NB4 (cell line): ENCODE measurements around the gene CXCR1.

Experiments used
- MYC ChIP-seq: IDR thresholded peaks from 2 replicates; pipeline ENCODE4 v1.6.1; 2011; ENCODE audit warnings: low read depth, low read length
- POLR2A ChIP-seq: IDR thresholded peaks from 2 replicates; pipeline ENCODE4 v1.6.1; 2011; ENCODE audit warnings: mild to moderate bottlenecking; ENCODE audit not compliant: insufficient read length; ENCODE audit errors: extremely low read depth
- TF ChIP-seq, protein P1 (sequence below): IDR thresholded peaks from one replicate; pipeline ENCODE4 v1.5.1; 2012; ENCODE audit warnings: low read depth, low read length
- TF ChIP-seq, protein P2 (sequence below): IDR thresholded peaks from 2 replicates; pipeline ENCODE4 v1.6.1; 2011; ENCODE audit warnings: low read depth, low read length

DNA sequence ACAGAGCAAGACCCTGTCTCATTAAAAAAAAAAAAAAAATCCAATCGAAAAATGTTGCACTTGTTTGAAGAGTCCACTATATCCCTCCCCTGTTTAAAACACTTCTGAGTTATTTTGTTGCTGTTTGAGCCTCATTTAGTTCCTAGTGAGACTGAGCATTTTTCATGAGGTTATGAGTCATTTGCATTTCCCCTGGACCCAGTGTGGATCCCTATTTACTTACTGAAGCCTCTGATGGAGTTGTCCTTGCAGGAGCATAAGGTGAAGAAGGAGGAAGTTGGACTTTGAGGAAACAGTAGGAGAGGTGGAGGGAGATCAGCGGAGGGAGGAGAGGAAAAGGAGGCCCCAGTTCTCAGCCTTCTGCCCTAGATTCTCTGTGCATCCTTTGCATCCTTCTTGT is 5.1 kb downstream of the CXCR1 start:
- TF ChIP-seq, protein P1, sequence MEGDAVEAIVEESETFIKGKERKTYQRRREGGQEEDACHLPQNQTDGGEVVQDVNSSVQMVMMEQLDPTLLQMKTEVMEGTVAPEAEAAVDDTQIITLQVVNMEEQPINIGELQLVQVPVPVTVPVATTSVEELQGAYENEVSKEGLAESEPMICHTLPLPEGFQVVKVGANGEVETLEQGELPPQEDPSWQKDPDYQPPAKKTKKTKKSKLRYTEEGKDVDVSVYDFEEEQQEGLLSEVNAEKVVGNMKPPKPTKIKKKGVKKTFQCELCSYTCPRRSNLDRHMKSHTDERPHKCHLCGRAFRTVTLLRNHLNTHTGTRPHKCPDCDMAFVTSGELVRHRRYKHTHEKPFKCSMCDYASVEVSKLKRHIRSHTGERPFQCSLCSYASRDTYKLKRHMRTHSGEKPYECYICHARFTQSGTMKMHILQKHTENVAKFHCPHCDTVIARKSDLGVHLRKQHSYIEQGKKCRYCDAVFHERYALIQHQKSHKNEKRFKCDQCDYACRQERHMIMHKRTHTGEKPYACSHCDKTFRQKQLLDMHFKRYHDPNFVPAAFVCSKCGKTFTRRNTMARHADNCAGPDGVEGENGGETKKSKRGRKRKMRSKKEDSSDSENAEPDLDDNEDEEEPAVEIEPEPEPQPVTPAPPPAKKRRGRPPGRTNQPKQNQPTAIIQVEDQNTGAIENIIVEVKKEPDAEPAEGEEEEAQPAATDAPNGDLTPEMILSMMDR = no peak
- TF ChIP-seq POLR2A (no peak), MYC (no peak)
- TF ChIP-seq, protein P2, sequence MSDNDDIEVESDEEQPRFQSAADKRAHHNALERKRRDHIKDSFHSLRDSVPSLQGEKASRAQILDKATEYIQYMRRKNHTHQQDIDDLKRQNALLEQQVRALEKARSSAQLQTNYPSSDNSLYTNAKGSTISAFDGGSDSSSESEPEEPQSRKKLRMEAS = no peak
